ENCODE data around the gene INSYN1.
"Not testable (repeated sequence)": the region's sequence is repeated elsewhere in the genome, so short reads cannot be mapped to it uniquely, and the experiment has no call there.

Gene INSYN1

DNA sequence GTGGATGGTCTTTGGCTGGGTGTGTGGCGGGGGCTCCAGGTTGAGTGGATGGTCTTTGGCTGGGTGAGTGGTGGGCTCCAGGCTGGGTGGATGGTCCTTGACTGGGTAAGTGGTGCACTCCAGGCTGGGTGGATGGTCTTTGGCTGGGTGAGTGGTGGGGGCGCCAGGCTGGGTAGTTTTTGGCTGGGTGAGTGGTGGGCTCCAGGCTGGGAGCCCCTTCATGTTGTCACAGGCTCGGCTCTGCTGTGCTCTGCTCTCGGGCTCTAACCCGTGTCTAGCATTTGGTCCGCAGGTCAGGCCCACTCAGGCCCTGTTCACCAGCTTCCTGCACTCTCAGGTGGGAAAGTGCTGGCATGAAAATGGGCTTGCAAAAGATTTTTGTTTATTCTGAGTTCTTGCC, 43.9 kb downstream of the INSYN1 start:
- no peak for TF ChIP-seq CTCF (IDR thresholded peaks at IDR 0.05; ENCODE audit: insufficient read depth, low read length, missing control alignments)
- ChIA-PET POLR2A (interaction anchor here (0.7 kb wide), 1 partner anchor 224 kb away, joined by 3 read pairs; no protein-coding TSS in a partner anchor), CTCF (interaction anchor here (5.7 kb wide), 1 partner anchor 14 kb away, joined by 68 read pairs; no protein-coding TSS in a partner anchor)
- H3K4me3 ChIP-seq (ENCODE audit: low read depth, low read length), result no peak overlapping the region
- no peak for DNase-seq (ENCODE audit: low read depth, low spot score)

DNA sequence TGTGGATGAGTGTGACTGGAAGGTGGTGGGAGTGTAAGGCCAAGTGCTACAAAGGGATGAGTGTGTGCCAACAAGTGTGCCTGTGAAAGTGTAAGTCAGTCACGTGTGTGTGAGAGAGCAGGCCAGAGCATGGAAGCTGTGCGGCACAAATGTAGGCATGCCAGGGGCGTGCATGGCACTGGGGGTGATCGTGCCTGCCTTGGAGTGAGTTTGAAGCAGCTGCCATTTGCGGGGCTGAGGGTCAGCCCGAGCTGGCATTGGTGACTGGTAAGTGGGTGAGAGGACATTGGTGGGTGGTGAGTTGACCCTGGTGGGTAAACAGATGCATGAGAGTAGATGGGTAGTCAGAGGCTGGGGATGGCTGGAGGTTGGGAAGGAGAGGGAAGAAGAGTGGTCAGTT, 44.5 kb downstream of the INSYN1 start:
- ChIA-PET CTCF (interaction anchor here (1.1 to 15.4 kb wide), 5 partner anchors 13 to 199 kb away, joined by 6 to 459 read pairs (median 67); partner anchors contain the start of genes CD276 and NPTN), POLR2A (interaction anchor here (0.7 kb wide), 1 partner anchor 225 kb away, joined by 3 read pairs; no protein-coding TSS in a partner anchor)
- TF ChIP-seq CTCF (IDR thresholded peaks at IDR 0.05; ENCODE audit: insufficient read depth, low read length, missing control alignments), result no peak
- H3K4me3 ChIP-seq (ENCODE audit: low read depth, low read length), result no peak overlapping the region
- DNase-seq (ENCODE audit: low read depth, low spot score), result no peak

DNA sequence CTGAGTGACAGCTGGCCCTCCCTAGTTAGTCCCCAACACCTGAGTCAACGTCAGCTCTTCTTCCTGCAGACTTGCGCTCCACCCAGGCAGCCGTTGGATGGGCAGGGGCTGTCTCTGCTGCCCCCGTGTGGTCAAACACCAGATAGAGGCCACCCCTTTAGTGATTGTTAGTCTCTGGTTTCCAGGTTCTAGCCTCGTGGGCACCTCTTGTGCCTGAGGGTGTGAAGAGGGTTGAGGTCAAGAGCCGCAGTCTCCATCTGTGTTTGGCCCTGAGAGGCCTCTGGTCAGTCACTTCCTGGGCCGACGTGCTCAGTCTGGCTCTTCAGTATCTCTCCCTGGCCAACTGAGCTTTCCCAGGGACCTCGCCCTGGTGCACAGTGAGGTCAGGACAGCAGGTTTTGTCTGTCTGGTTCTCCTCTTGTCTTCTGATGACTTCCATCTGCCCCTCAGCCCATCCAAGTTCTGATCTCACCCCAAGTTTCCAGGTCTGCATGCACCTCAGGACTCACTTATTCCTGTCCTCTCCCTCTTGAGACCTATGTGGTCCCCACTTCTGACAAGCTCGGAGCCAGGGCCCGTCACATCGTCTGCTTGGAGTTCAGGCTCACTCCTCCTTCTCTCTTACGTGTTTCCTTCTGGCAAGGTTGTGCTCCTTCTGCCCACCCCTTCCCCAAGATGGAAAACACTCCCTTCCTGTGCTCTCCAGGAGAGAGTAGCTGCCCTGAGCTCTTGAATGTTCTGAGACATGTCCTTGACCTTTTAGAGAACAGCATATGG, 48.1 kb downstream of the INSYN1 start:
- TF ChIP-seq CTCF (IDR thresholded peaks at IDR 0.05; ENCODE audit: insufficient read depth, low read length, missing control alignments), result peak; percentile 85
- CTCF ChIA-PET, result interaction anchor here (0.6 to 15.4 kb wide), 51 partner anchors 9 to 464 kb away, joined by 3 to 459 read pairs (median 5); partner anchors contain the start of genes CD276 and NPTN
- H3K4me3 ChIP-seq (ENCODE audit: low read depth, low read length), result no peak overlapping the region
- no peak for DNase-seq (ENCODE audit: low read depth, low spot score)
- POLR2A ChIA-PET, result no interaction called here

DNA sequence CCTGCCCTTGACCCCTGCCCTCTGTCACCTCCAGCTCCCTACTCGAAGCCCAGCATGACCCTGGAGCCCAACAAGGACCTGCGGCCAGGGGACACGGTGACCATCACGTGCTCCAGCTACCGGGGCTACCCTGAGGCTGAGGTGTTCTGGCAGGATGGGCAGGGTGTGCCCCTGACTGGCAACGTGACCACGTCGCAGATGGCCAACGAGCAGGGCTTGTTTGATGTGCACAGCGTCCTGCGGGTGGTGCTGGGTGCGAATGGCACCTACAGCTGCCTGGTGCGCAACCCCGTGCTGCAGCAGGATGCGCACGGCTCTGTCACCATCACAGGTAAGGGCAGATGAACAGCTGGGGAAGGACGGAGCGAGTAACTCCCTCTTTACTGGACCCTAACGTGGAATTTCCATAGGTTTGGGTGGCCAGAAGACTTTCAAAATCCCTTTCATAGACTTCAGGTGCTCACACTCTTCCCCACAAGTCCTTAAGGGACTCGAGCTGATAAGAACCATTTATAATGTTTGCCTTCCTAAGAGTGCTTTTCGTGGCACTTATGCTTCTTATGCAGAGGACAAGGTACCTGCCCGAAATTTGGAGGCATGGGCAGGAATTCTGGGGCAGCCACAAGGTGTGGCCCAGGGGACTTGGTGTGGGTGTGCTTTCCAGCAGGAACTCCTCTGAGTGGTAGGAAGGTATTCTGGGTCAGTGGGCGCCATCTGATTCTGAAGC, 48.8 kb downstream of the INSYN1 start:
- CTCF ChIA-PET, result interaction anchor here (0.6 to 15.4 kb wide), 38 partner anchors 9 to 464 kb away, joined by 3 to 459 read pairs (median 6); partner anchors contain the start of genes CD276 and NPTN
- DNase-seq (ENCODE audit: low read depth, low spot score); H3K4me3 ChIP-seq (ENCODE audit: low read depth, low read length); POLR2A ChIA-PET: not testable (repeated sequence)

DNA sequence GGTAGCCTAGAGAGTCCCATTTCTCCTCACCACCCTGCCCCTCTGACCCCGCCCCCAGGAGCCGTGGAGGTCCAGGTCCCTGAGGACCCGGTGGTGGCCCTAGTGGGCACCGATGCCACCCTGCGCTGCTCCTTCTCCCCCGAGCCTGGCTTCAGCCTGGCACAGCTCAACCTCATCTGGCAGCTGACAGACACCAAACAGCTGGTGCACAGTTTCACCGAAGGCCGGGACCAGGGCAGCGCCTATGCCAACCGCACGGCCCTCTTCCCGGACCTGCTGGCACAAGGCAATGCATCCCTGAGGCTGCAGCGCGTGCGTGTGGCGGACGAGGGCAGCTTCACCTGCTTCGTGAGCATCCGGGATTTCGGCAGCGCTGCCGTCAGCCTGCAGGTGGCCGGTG, 49.5 kb downstream of the INSYN1 start:
- CTCF ChIA-PET, result interaction anchor here (1.1 to 15.4 kb wide), 11 partner anchors 8 to 204 kb away, joined by 3 to 459 read pairs (median 7); partner anchors contain the start of genes CD276 and NPTN
- POLR2A ChIA-PET, result interaction anchor here (1.2 kb wide), 1 partner anchor 10 kb away, joined by 3 read pairs; no protein-coding TSS in a partner anchor
- H3K4me3 ChIP-seq (ENCODE audit: low read depth, low read length); DNase-seq (ENCODE audit: low read depth, low spot score): not testable (repeated sequence)

DNA sequence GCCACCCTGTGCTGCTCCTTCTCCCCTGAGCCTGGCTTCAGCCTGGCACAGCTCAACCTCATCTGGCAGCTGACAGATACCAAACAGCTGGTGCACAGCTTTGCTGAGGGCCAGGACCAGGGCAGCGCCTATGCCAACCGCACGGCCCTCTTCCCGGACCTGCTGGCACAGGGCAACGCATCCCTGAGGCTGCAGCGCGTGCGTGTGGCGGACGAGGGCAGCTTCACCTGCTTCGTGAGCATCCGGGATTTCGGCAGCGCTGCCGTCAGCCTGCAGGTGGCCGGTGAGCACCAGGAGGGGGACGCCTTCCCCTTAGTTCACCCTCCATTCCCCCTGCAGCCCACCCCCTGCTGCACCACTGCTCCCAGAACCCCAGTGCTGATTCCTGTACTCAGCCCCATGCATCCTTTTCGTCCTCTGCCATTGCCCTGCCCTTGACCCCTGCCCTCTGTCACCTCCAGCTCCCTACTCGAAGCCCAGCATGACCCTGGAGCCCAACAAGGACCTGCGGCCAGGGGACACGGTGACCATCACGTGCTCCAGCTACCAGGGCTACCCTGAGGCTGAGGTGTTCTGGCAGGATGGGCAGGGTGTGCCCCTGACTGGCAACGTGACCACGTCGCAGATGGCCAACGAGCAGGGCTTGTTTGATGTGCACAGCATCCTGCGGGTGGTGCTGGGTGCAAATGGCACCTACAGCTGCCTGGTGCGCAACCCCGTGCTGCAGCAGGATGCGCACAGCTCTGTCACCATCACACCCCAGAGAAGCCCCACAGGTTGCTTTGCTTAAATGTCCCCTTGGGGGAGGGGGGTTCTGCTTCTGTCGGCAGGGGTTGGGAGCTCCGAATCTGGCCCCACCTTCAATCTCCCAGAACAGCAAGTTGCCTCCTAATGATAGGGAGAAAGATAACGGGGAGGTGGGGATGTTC, 50.6 kb downstream of the INSYN1 start:
- ChIA-PET POLR2A (interaction anchor here (1.2 kb wide), 1 partner anchor 11 kb away, joined by 3 read pairs; no protein-coding TSS in a partner anchor), CTCF (interaction anchor here (0.6 to 15.4 kb wide), 9 partner anchors 11 to 462 kb away, joined by 3 to 459 read pairs (median 15); partner anchors contain the start of genes CD276 and NPTN)
- not testable (repeated sequence) for H3K4me3 ChIP-seq (ENCODE audit: low read depth, low read length); DNase-seq (ENCODE audit: low read depth, low spot score)
